Lower leg skin (tissue), 4 donors: Measurements from ENCODE around the gene MICAL2. TPM values are rescaled to one million over a fixed set of nuclear protein-coding genes. Genes with fewer than 3 reads are reported as not detected.

Experiments used
- DNase-seq, 2 donors: peaks; one replicate each; pipeline ENCODE4 v3.0.0-alpha.2; 2019; ENCODE audit warnings: low spot score in 2 of 2
- H3K4me3 ChIP-seq: fragments of 200-600 bp; sonication (generic); 2 replicates; pipeline ENCODE4 v1.5.1; 2017; ENCODE audit warnings: mild to moderate bottlenecking, low read depth; ENCODE audit not compliant: poor library complexity, severe bottlenecking
- CTCF ChIP-seq, 3 donors: fragments of 450-650 bp; IDR thresholded peaks; one replicate each; pipeline ENCODE4 v1.5.1; 2016; ENCODE audit warnings: antibody characterized with exemption in 3 of 3, mild to moderate bottlenecking in 3 of 3, moderate library complexity in 2 of 3
- POLR2A ChIP-seq, 2 donors: fragments of 450-650 bp; IDR thresholded peaks; one replicate each; pipeline ENCODE4 v1.6.1; 2016 to 2017; ENCODE audit warnings: antibody characterized with exemption in 2 of 2, mild to moderate bottlenecking in 1 of 2, moderate library complexity in 1 of 2
- WGBS, 2 donors: methylation state at CpG; one replicate each; pipeline ENCODE4 v1.1.5; 2018; 5-methylcytosine and 5-hydroxymethylcytosine counted together
- intact Hi-C: fragments of 100-400 bp; cut with DNase I; formaldehyde crosslinking; loops from one replicate; pipeline ENCODE4 v1.15.0; 2023; ENCODE audit warnings: low total_unique reads
- total RNA-seq, 4 donors: library from RNA; depleted of rRNA; stranded (reverse); fragments of >200 nt; gene quantifications; one replicate each; pipeline ENCODE4 v1.1.0, GENCODE V29; 2016

Gene MICAL2
- total RNA-seq, 4 donors from 2014 or later = 117 to 238 (median 145) TPM

- no peak overlapping the region for H3K4me3 ChIP-seq
- no peak for TF ChIP-seq CTCF (IDR thresholded peaks at IDR 0.05)
- no peak for TF ChIP-seq POLR2A (IDR thresholded peaks at IDR 0.05)
- WGBS, 2 donors = 89 to 91% methylated on average over 5 of the region's 5 CpGs
- intact Hi-C loops = no loop called here
- no peak for DNase-seq
Observed at GRCh38 chr11:12133547-12134235, 23.3 kb downstream of the MICAL2 start.

- no peak overlapping the region for H3K4me3 ChIP-seq
- no peak for DNase-seq
- WGBS, 2 donors = 72 to 85% methylated on average over 4 of the region's 4 CpGs
- TF ChIP-seq CTCF (IDR thresholded peaks at IDR 0.05) (no peak), POLR2A (IDR thresholded peaks at IDR 0.05) (no peak)
- intact Hi-C loops = no loop called here
Observed at GRCh38 chr11:12134236-12134585, 23.8 kb downstream of the MICAL2 start.

- WGBS, 2 donors = 91 to 100% methylated on average over 1 of the region's 1 CpG
- no peak overlapping the region for H3K4me3 ChIP-seq
- no peak for DNase-seq
- intact Hi-C loops = no loop called here
- TF ChIP-seq CTCF (IDR thresholded peaks at IDR 0.05) (no peak), POLR2A (IDR thresholded peaks at IDR 0.05) (no peak)
Observed at GRCh38 chr11:12135185-12135584, 24.8 kb downstream of the MICAL2 start.

GRCh38 chr11:12137005-12137690 lies 26.8 kb downstream of the MICAL2 start:
- intact Hi-C loops = no loop called here
- H3K4me3 ChIP-seq = no peak overlapping the region
- peak in 1 of 2 donors; percentile 46 for DNase-seq
- TF ChIP-seq POLR2A (IDR thresholded peaks at IDR 0.05) = no peak
- no peak for TF ChIP-seq CTCF (IDR thresholded peaks at IDR 0.05)
- 71 to 84% methylated on average over 4 to 5 of the region's 12 CpGs for WGBS, 2 donors

GRCh38 chr11:12137938-12138731 lies 27.7 kb downstream of the MICAL2 start:
- H3K4me3 ChIP-seq = no peak overlapping the region
- TF ChIP-seq POLR2A (IDR thresholded peaks at IDR 0.05) (no peak), CTCF (IDR thresholded peaks at IDR 0.05) (no peak)
- WGBS, 2 donors = 49 to 60% methylated on average over 11 to 12 of the region's 13 CpGs
- DNase-seq = no peak
- intact Hi-C loops = no loop called here
